HG02885 (cell line): ENCODE data around the gene COPS2.
"Not testable (repeated sequence)": the region's sequence is repeated elsewhere in the genome, so short reads cannot be mapped to it uniquely, and the experiment has no call there.

Experiments used
- ATAC-seq: cut with Tn5 transposase; IDR thresholded peaks from one replicate; pipeline ENCODE4 v1.9.1; 2021; ENCODE audit warnings: mild to moderate bottlenecking; ENCODE audit not compliant: unreplicated experiment, poor library complexity

The COPS2 gene

GRCh38 chr15:49115062-49115461 lies 40.3 kb downstream of the COPS2 start:
- ATAC-seq, result no peak

GRCh38 chr15:49110158-49110944 lies 45.0 kb downstream of the COPS2 start:
- ATAC-seq, result no peak

GRCh38 chr15:49103002-49103401 lies 52.4 kb downstream of the COPS2 start:
- no peak for ATAC-seq

GRCh38 chr15:49101536-49101935 lies 53.9 kb downstream of the COPS2 start:
- no peak for ATAC-seq

- no peak for ATAC-seq
These were observed 59.2 kb downstream of the COPS2 start for GRCh38 chr15:49096090-49096750.

- ATAC-seq, result no peak
These were observed 60.5 kb downstream of the COPS2 start for GRCh38 chr15:49094923-49095322.

- no peak for ATAC-seq
These were observed 61.9 kb downstream of the COPS2 start for GRCh38 chr15:49093252-49094105.

GRCh38 chr15:49088996-49089395 lies 66.4 kb downstream of the COPS2 start:
- no peak for ATAC-seq

GRCh38 chr15:49085696-49086459 lies 69.5 kb downstream of the COPS2 start:
- ATAC-seq, result no peak

- no peak for ATAC-seq
These were observed 71.2 kb downstream of the COPS2 start for GRCh38 chr15:49084285-49084570.

GRCh38 chr15:49083401-49084284 lies 71.8 kb downstream of the COPS2 start:
- ATAC-seq, result no peak

GRCh38 chr15:49082960-49083359 lies 72.4 kb downstream of the COPS2 start:
- ATAC-seq, result no peak

- ATAC-seq, result no peak
These were observed 75.9 kb downstream of the COPS2 start for GRCh38 chr15:49079340-49080039.

- ATAC-seq, result no peak
These were observed 79.5 kb downstream of the COPS2 start for GRCh38 chr15:49075881-49076280.

- ATAC-seq, result not testable (repeated sequence)
These were observed 80.7 kb downstream of the COPS2 start for GRCh38 chr15:49074589-49075287.
